Liver (tissue), 9 donors: ENCODE measurements around the gene PSD4. TPM values are rescaled to one million over a fixed set of nuclear protein-coding genes. Genes with fewer than 3 reads are reported as not detected.

Experiments used
- DNase-seq: peaks from one replicate; pipeline ENCODE4 v3.0.0-alpha.2; 2017; ENCODE audit warnings: low spot score
- H3K27ac ChIP-seq, 2 donors: one replicate each; pipeline ENCODE4 v1.7.0; 2013; ENCODE audit warnings: inconsistent platforms in 2 of 2, low read length in 2 of 2, control low read depth in 1 of 2, low read depth in 1 of 2, mild to moderate bottlenecking in 1 of 2
- H3K27me3 ChIP-seq, 4 donors: one replicate each; pipeline versions ENCODE4 v1.6.1 to v1.7.0; 2013; ENCODE audit warnings: low read length in 3 of 4, inconsistent platforms in 1 of 4, mild to moderate bottlenecking in 1 of 4, moderate library complexity in 1 of 4; ENCODE audit not compliant: control insufficient read depth in 4 of 4, insufficient read depth in 4 of 4
- H3K36me3 ChIP-seq, 4 donors: one replicate each; pipeline versions ENCODE4 v1.6.1 to v1.7.0; 2013; ENCODE audit warnings: low read length in 3 of 4, mild to moderate bottlenecking in 3 of 4, low read depth in 1 of 4, moderate library complexity in 1 of 4; ENCODE audit not compliant: control insufficient read depth in 4 of 4, insufficient read depth in 3 of 4
- H3K4me1 ChIP-seq, 4 donors: one replicate each; pipeline versions ENCODE4 v1.6.1 to v1.7.0; 2013; ENCODE audit warnings: low read length in 3 of 4, mild to moderate bottlenecking in 3 of 4, moderate library complexity in 1 of 4; ENCODE audit not compliant: control insufficient read depth in 4 of 4, insufficient read depth in 4 of 4
- H3K4me3 ChIP-seq, 3 donors: one replicate each; pipeline versions ENCODE4 v1.6.1 to v1.7.0; 2013; ENCODE audit warnings: low read length in 3 of 3, control low read depth in 1 of 3, low read depth in 1 of 3, mild to moderate bottlenecking in 1 of 3
- H3K9ac ChIP-seq, 2 donors: one replicate each; pipeline ENCODE4 v1.7.0; 2013; ENCODE audit warnings: low read length in 2 of 2, mild to moderate bottlenecking in 2 of 2, moderate library complexity in 2 of 2, control low read depth in 1 of 2, low read depth in 1 of 2
- H3K9me3 ChIP-seq, 4 donors: one replicate each; pipeline versions ENCODE4 v1.6.1 to v1.7.0; 2013; ENCODE audit warnings: low read length in 3 of 4; ENCODE audit not compliant: control insufficient read depth in 4 of 4
- EGR1 ChIP-seq, 2 donors: IDR thresholded peaks; 2 replicates each; pipeline ENCODE4 v1.6.1; 2016 to 2018; ENCODE audit warnings: antibody characterized with exemption in 2 of 2, low read depth in 2 of 2
- FOXA1 ChIP-seq: IDR thresholded peaks from 2 replicates; pipeline ENCODE4 v1.6.1; 2016; ENCODE audit warnings: antibody characterized with exemption
- FOXA2 ChIP-seq: IDR thresholded peaks from 2 replicates; pipeline ENCODE4 v1.6.1; 2016; ENCODE audit warnings: antibody characterized with exemption
- GABPA ChIP-seq, 2 donors: IDR thresholded peaks in 1 of 2; conservative IDR thresholded peaks in 1 of 2; 2 replicates each; pipeline ENCODE4 v1.6.1; 2016; ENCODE audit warnings: antibody characterized with exemption in 2 of 2, mild to moderate bottlenecking in 1 of 2, moderate library complexity in 1 of 2
- HNF4A ChIP-seq, 2 donors: conservative IDR thresholded peaks; 2 replicates each; pipeline ENCODE4 v1.6.1; 2016; ENCODE audit warnings: antibody characterized with exemption in 2 of 2, mild to moderate bottlenecking in 2 of 2
- HNF4G ChIP-seq: IDR thresholded peaks from 2 replicates; pipeline ENCODE4 v1.6.1; 2016; ENCODE audit warnings: antibody characterized with exemption
- JUND ChIP-seq, 2 donors: IDR thresholded peaks; 2 replicates each; pipeline ENCODE4 v1.6.1; 2016; ENCODE audit warnings: antibody characterized with exemption in 2 of 2
- NR2F2 ChIP-seq: IDR thresholded peaks from 2 replicates; pipeline ENCODE4 v1.6.1; 2016; ENCODE audit warnings: antibody characterized with exemption
- RAD21 ChIP-seq, 2 donors: IDR thresholded peaks; 2 replicates each; pipeline ENCODE4 v1.6.1; 2016; ENCODE audit warnings: antibody characterized with exemption in 2 of 2, mild to moderate bottlenecking in 2 of 2
- RXRA ChIP-seq, 2 donors: IDR thresholded peaks; 2 replicates each; pipeline ENCODE4 v1.6.1; 2017 to 2018; ENCODE audit warnings: antibody characterized with exemption in 2 of 2, mild to moderate bottlenecking in 1 of 2
- SP1 ChIP-seq: IDR thresholded peaks from 2 replicates; pipeline ENCODE4 v1.6.1; 2018; ENCODE audit warnings: antibody characterized with exemption, mild to moderate bottlenecking
- TAF1 ChIP-seq: conservative IDR thresholded peaks from 2 replicates; pipeline ENCODE4 v1.6.1; 2016; ENCODE audit warnings: antibody characterized with exemption, mild to moderate bottlenecking
- YY1 ChIP-seq: IDR thresholded peaks from 2 replicates; pipeline ENCODE4 v1.6.1; 2016; ENCODE audit warnings: antibody characterized with exemption, mild to moderate bottlenecking
- WGBS: extraction: QIAGEN DNeasy Blood & Tissue Kit; methylation state at CpG from one replicate; pipeline ENCODE4 v1.1.7; 2013; 5-methylcytosine and 5-hydroxymethylcytosine counted together
- polyA plus RNA-seq, 2 donors: library from polyadenylated mRNA; stranded (reverse) in 1 of 2; unstranded in 1 of 2; fragments of 200-250 nt in 1 of 2; fragments of >200 nt in 1 of 2; fragmentation: Nextera tagmentation in 1 of 2; extraction: Ambion mirVana in 1 of 2; gene quantifications; one replicate each; pipeline versions ENCODE4 v1.2.1 to v1.2.3, GENCODE V29; 2013 to 2015
- total RNA-seq, 2 donors: library from RNA; depleted of rRNA; stranded (reverse); fragments of >200 nt; gene quantifications; one replicate each; pipeline ENCODE4 v1.2.3, GENCODE V29; 2014
- TF ChIP-seq, protein P1 (sequence below): fragments of 150-350 bp; IDR thresholded peaks from 2 replicates; pipeline ENCODE4 v1.5.1; 2017; ENCODE audit warnings: improper control_type of control experiment, low read depth, low read length; ENCODE audit not compliant: missing input control
- TF ChIP-seq, protein P2 (sequence below): IDR thresholded peaks from 2 replicates; pipeline ENCODE4 v1.6.1; 2016; ENCODE audit warnings: antibody characterized with exemption
- TF ChIP-seq, protein P3 (sequence below): IDR thresholded peaks from 2 replicates; pipeline ENCODE4 v1.6.1; 2016; ENCODE audit warnings: antibody characterized with exemption
- TF ChIP-seq, protein P4 (sequence below): IDR thresholded peaks from 2 replicates; pipeline ENCODE4 v1.6.1; 2016; ENCODE audit warnings: antibody characterized with exemption
- TF ChIP-seq, protein P5 (sequence below): IDR thresholded peaks from 2 replicates; pipeline ENCODE4 v1.6.1; 2016; ENCODE audit warnings: antibody characterized with exemption, mild to moderate bottlenecking
- donor health status: healthy.
- donor health status: healthy.
- donor health status: healthy.
- donor health status: healthy.
- donor health status: healthy.

Gene PSD4
- total and polyA plus RNA-seq, 4 donors, result 16.4 to 83.2 (median 34.4) TPM

DNA sequence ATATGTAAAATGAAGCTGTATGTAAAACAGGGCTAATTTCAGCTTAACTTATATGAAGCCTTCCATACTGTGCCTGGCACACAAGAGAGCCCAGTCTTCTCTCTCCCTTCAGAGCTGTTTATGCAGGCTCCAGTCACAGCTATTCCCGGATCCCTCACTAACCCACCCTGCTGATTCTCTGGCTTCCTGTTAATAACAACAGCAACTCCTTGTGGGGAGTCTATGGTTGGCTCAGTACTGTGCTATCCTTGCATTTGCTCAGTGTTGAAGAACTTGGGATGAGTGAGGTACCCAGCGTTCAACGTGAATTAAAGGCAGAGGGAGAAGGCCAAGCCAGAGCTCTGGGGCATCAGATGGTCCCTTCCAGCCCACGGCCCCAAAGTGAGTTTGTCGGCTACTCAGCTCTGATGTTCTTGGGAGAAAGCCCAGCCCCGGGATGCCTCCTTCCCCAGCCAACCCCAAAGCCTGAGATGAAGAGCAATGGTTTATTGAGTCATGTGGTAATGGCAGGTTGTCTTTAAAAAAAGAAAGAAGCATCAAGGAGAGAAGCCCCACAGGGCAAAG is 43.2 kb downstream of the PSD4 start:
- H3K9me3 ChIP-seq, result no peaks in the 10 kb centered on the region
- no peaks in the 10 kb centered on the region for H3K36me3 ChIP-seq
- H3K27ac ChIP-seq, result peak overlapping the region in 1 of 2 donors; percentile 83
- H3K4me1 ChIP-seq, result peaks cover 17 to 29% (median 25%) of the 10 kb centered on the region in 4 donors
- no peaks in the 10 kb centered on the region for H3K27me3 ChIP-seq
- no peak overlapping the region for H3K9ac ChIP-seq
- no peak overlapping the region for H3K4me3 ChIP-seq
- TF ChIP-seq FOXA1 (no peak), GABPA (IDR thresholded peaks at IDR 0.05 in 1 of 2, conservative IDR thresholded peaks at IDR 0.05 in 1 of 2) (no peak), JUND (IDR thresholded peaks at IDR 0.05) (no peak), NR2F2 (no peak), TAF1 (no peak), RAD21 (IDR thresholded peaks at IDR 0.05) (no peak), RXRA (IDR thresholded peaks at IDR 0.05) (no peak), HNF4G (no peak), YY1 (no peak), EGR1 (IDR thresholded peaks at IDR 0.05; ENCODE audit: low read depth in 2 of 2) (no peak), SP1 (no peak)
- TF ChIP-seq, protein P1, sequence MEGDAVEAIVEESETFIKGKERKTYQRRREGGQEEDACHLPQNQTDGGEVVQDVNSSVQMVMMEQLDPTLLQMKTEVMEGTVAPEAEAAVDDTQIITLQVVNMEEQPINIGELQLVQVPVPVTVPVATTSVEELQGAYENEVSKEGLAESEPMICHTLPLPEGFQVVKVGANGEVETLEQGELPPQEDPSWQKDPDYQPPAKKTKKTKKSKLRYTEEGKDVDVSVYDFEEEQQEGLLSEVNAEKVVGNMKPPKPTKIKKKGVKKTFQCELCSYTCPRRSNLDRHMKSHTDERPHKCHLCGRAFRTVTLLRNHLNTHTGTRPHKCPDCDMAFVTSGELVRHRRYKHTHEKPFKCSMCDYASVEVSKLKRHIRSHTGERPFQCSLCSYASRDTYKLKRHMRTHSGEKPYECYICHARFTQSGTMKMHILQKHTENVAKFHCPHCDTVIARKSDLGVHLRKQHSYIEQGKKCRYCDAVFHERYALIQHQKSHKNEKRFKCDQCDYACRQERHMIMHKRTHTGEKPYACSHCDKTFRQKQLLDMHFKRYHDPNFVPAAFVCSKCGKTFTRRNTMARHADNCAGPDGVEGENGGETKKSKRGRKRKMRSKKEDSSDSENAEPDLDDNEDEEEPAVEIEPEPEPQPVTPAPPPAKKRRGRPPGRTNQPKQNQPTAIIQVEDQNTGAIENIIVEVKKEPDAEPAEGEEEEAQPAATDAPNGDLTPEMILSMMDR, result no peak
- TF ChIP-seq, protein P2, sequence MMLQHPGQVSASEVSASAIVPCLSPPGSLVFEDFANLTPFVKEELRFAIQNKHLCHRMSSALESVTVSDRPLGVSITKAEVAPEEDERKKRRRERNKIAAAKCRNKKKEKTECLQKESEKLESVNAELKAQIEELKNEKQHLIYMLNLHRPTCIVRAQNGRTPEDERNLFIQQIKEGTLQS, result no peak
- 86% methylated on average over 6 of the region's 6 CpGs for WGBS
- no peak for DNase-seq

DNA sequence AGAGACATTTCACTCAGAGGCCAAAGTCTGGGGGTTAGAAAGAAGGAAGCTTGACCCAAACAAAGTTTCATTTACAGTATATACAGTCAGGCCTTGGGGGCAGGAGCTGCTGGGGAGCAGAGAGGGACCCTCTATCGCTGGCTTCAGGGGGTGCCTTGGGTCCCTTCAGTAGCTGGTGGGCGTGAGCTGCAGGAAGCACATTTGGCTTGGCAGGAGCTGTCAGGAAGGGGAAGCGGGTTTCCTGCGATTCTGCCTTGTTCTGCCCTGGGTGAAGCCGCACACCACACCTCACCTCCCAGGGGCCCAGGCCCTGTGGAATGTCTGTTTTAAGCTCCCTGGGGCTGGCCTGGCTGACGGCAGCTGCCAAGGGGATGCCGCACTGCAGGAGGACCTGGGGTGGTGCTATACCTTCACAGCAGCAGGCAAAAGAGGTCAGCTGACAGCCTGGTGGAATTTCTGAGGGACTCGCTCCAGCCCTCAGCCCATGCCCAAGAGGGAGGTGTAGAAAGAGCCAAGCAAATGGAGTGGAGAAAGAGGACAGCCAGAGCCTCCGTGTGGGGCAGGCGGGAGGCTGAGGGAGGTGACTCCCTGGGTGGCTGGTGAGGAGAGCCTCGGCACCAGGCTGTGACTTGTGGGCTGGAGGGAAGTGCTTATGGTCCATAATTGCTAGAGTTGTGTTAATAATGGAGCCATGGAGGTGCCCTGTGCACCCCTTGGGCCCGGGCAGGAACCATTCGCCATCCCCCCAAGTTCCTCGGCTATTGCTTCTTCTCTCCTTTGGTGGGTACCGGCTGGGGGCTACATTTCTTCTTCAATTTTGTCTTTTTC is 43.9 kb downstream of the PSD4 start:
- TF ChIP-seq HNF4G, result no peak
- TF ChIP-seq, protein P3, sequence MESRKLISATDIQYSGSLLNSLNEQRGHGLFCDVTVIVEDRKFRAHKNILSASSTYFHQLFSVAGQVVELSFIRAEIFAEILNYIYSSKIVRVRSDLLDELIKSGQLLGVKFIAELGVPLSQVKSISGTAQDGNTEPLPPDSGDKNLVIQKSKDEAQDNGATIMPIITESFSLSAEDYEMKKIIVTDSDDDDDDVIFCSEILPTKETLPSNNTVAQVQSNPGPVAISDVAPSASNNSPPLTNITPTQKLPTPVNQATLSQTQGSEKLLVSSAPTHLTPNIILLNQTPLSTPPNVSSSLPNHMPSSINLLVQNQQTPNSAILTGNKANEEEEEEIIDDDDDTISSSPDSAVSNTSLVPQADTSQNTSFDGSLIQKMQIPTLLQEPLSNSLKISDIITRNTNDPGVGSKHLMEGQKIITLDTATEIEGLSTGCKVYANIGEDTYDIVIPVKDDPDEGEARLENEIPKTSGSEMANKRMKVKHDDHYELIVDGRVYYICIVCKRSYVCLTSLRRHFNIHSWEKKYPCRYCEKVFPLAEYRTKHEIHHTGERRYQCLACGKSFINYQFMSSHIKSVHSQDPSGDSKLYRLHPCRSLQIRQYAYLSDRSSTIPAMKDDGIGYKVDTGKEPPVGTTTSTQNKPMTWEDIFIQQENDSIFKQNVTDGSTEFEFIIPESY, result no peak
- TF ChIP-seq, protein P4, sequence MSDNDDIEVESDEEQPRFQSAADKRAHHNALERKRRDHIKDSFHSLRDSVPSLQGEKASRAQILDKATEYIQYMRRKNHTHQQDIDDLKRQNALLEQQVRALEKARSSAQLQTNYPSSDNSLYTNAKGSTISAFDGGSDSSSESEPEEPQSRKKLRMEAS, result no peak
- no peak for TF ChIP-seq YY1
- TF ChIP-seq, protein P5, sequence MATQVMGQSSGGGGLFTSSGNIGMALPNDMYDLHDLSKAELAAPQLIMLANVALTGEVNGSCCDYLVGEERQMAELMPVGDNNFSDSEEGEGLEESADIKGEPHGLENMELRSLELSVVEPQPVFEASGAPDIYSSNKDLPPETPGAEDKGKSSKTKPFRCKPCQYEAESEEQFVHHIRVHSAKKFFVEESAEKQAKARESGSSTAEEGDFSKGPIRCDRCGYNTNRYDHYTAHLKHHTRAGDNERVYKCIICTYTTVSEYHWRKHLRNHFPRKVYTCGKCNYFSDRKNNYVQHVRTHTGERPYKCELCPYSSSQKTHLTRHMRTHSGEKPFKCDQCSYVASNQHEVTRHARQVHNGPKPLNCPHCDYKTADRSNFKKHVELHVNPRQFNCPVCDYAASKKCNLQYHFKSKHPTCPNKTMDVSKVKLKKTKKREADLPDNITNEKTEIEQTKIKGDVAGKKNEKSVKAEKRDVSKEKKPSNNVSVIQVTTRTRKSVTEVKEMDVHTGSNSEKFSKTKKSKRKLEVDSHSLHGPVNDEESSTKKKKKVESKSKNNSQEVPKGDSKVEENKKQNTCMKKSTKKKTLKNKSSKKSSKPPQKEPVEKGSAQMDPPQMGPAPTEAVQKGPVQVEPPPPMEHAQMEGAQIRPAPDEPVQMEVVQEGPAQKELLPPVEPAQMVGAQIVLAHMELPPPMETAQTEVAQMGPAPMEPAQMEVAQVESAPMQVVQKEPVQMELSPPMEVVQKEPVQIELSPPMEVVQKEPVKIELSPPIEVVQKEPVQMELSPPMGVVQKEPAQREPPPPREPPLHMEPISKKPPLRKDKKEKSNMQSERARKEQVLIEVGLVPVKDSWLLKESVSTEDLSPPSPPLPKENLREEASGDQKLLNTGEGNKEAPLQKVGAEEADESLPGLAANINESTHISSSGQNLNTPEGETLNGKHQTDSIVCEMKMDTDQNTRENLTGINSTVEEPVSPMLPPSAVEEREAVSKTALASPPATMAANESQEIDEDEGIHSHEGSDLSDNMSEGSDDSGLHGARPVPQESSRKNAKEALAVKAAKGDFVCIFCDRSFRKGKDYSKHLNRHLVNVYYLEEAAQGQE, result no peak
- TF ChIP-seq, protein P1, result no peak
- no peak for TF ChIP-seq GABPA (IDR thresholded peaks at IDR 0.05 in 1 of 2, conservative IDR thresholded peaks at IDR 0.05 in 1 of 2)
- TF ChIP-seq FOXA2, result no peak
- TF ChIP-seq RXRA (IDR thresholded peaks at IDR 0.05), result no peak
- TF ChIP-seq EGR1 (IDR thresholded peaks at IDR 0.05; ENCODE audit: low read depth in 2 of 2), result no peak
- TF ChIP-seq FOXA1, result no peak
- TF ChIP-seq HNF4A (conservative IDR thresholded peaks at IDR 0.05), result no peak
- no peak for TF ChIP-seq SP1
- no peak for TF ChIP-seq NR2F2
- Histone ChIP-seq H3K4me1 (peaks cover 17 to 29% (median 25%) of the 10 kb centered on the region in 4 donors), H3K9ac (peak overlapping the region in 1 of 2 donors; percentile 73), H3K27me3 (no peaks in the 10 kb centered on the region), H3K4me3 (no peak overlapping the region), H3K36me3 (no peaks in the 10 kb centered on the region), H3K27ac (peak overlapping the region; percentile 83 to 88), H3K9me3 (no peaks in the 10 kb centered on the region)
- DNase-seq, result no peak
- 79% methylated on average over 15 of the region's 15 CpGs for WGBS
